Stimulated activated CD4-positive, alpha-beta T cell treated with anti-CD3 and anti-CD28 coated beads, TNF-alpha, amount 100 ng/mL, for 1 hour (primary cell): ENCODE measurements around the gene AMDHD2.
A peak's percentile ranks its signal among the peaks of the same experiment; 100 is the strongest.
"Not testable (repeated sequence)": the region's sequence is repeated elsewhere in the genome, so short reads cannot be mapped to it uniquely, and the experiment has no call there.

ENCODE experiments used
- DNase-seq, 3 donors: peaks; one replicate each; pipeline ENCODE4 v3.0.0-alpha.2; 2020; ENCODE audit warnings: low read depth in 3 of 3, low spot score in 1 of 3

Gene AMDHD2

GRCh38 chr16:2531696-2532493 lies 11.7 kb downstream of the AMDHD2 start:
- DNase-seq, result peak; percentile 90 to 93 (median 92)

- peak in 1 of 3 donors; percentile 30 for DNase-seq
Observed at GRCh38 chr16:2532494-2533141, 12.4 kb downstream of the AMDHD2 start.

GRCh38 chr16:2533142-2533755 lies 13.1 kb downstream of the AMDHD2 start:
- DNase-seq, result not testable (repeated sequence)

- DNase-seq, result no peak
Observed at GRCh38 chr16:2533912-2534311, 13.7 kb downstream of the AMDHD2 start.

- not testable (repeated sequence) for DNase-seq
Observed at GRCh38 chr16:2534335-2534734, 14.2 kb downstream of the AMDHD2 start.

GRCh38 chr16:2535625-2536013 lies 15.4 kb downstream of the AMDHD2 start:
- no peak for DNase-seq

- DNase-seq, result peak; percentile 81 to 88 (median 84)
Observed at GRCh38 chr16:2537451-2538379, 17.5 kb downstream of the AMDHD2 start, which contains the start of gene PDPK1. PDPK1 (plus strand) TSS chr16:2538021; CDS start chr16:2538113, 92 bp downstream.

GRCh38 chr16:2539192-2539844 lies 19.1 kb downstream of the AMDHD2 start:
- DNase-seq, result not testable (repeated sequence)

- not testable (repeated sequence) for DNase-seq
Observed at GRCh38 chr16:2539845-2540458, 19.8 kb downstream of the AMDHD2 start.

- DNase-seq, result not testable (repeated sequence)
Observed at GRCh38 chr16:2540912-2541311, 20.7 kb downstream of the AMDHD2 start.

- not testable (repeated sequence) for DNase-seq
Observed at GRCh38 chr16:2541409-2541808, 21.2 kb downstream of the AMDHD2 start.

- not testable (repeated sequence) for DNase-seq
Observed at GRCh38 chr16:2543771-2544170, 23.6 kb downstream of the AMDHD2 start.

- DNase-seq, result not testable (repeated sequence)
Observed at GRCh38 chr16:2550283-2550878, 30.2 kb downstream of the AMDHD2 start.

- DNase-seq, result not testable (repeated sequence)
Observed at GRCh38 chr16:2551420-2551889, 31.3 kb downstream of the AMDHD2 start.

GRCh38 chr16:2554709-2555425 lies 34.7 kb downstream of the AMDHD2 start:
- not testable (repeated sequence) for DNase-seq

GRCh38 chr16:2557150-2557549 lies 37.0 kb downstream of the AMDHD2 start:
- not testable (repeated sequence) for DNase-seq

GRCh38 chr16:2560131-2560797 lies 40.1 kb downstream of the AMDHD2 start:
- not testable (repeated sequence) for DNase-seq

GRCh38 chr16:2560798-2561133 lies 40.6 kb downstream of the AMDHD2 start:
- peak in 2 of 3 donors; percentile 30 to 49 for DNase-seq
